Lower leg skin (tissue), 3 donors: ENCODE data around the gene RACK1.

Experiments used
- POLR2A ChIP-seq, 2 donors: fragments of 450-650 bp; IDR thresholded peaks; one replicate each; pipeline ENCODE4 v1.6.1; 2016 to 2017; ENCODE audit warnings: antibody characterized with exemption in 2 of 2, mild to moderate bottlenecking in 1 of 2, moderate library complexity in 1 of 2
- TF ChIP-seq, protein P1 (sequence below), 3 donors: fragments of 450-650 bp; IDR thresholded peaks; one replicate each; pipeline ENCODE4 v1.5.1; 2016; ENCODE audit warnings: antibody characterized with exemption in 3 of 3, mild to moderate bottlenecking in 3 of 3, moderate library complexity in 2 of 3

DNA sequence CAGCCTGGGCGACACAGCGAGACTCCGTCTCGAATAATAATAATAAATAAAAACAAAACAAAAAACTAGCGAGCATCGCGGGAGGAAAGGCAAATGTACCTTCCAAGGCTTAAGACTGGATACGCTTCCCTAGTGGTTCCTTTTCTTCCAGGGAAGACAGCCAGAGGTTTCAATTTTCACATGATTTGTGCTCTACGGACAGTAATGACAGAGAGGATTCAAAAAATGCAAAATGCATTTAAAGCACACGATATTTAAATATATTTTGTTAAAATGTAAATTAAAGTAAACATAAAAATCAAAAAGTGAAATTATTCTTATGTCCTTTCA is 24.9 kb downstream of the RACK1 start:
- no peak for TF ChIP-seq POLR2A (IDR thresholded peaks at IDR 0.05)
- TF ChIP-seq, protein P1, sequence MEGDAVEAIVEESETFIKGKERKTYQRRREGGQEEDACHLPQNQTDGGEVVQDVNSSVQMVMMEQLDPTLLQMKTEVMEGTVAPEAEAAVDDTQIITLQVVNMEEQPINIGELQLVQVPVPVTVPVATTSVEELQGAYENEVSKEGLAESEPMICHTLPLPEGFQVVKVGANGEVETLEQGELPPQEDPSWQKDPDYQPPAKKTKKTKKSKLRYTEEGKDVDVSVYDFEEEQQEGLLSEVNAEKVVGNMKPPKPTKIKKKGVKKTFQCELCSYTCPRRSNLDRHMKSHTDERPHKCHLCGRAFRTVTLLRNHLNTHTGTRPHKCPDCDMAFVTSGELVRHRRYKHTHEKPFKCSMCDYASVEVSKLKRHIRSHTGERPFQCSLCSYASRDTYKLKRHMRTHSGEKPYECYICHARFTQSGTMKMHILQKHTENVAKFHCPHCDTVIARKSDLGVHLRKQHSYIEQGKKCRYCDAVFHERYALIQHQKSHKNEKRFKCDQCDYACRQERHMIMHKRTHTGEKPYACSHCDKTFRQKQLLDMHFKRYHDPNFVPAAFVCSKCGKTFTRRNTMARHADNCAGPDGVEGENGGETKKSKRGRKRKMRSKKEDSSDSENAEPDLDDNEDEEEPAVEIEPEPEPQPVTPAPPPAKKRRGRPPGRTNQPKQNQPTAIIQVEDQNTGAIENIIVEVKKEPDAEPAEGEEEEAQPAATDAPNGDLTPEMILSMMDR (IDR thresholded peaks at IDR 0.05), result no peak
